ENCODE data around the gene BIRC2.
A peak's percentile ranks its signal among the peaks of the same experiment; 100 is the strongest.
"Not testable (repeated sequence)": the region's sequence is repeated elsewhere in the genome, so short reads cannot be mapped to it uniquely, and the experiment has no call there.

The BIRC2 gene

DNA sequence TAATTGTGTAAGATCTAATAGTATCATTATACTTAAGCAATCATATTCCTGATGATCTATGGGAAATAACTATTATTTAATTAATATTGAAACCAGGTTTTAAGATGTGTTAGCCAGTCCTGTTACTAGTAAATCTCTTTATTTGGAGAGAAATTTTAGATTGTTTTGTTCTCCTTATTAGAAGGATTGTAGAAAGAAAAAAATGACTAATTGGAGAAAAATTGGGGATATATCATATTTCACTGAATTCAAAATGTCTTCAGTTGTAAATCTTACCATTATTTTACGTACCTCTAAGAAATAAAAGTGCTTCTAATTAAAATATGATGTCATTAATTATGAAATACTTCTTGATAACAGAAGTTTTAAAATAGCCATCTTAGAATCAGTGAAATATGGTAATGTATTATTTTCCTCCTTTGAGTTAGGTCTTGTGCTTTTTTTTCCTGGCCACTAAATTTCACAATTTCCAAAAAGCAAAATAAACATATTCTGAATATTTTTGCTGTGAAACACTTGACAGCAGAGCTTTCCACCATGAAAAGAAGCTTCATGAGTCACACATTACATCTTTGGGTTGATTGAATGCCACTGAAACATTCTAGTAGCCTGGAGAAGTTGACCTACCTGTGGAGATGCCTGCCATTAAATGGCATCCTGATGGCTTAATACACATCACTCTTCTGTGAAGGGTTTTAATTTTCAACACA, 23.3 kb upstream of the BIRC2 start:
- no peak for DNase-seq

DNA sequence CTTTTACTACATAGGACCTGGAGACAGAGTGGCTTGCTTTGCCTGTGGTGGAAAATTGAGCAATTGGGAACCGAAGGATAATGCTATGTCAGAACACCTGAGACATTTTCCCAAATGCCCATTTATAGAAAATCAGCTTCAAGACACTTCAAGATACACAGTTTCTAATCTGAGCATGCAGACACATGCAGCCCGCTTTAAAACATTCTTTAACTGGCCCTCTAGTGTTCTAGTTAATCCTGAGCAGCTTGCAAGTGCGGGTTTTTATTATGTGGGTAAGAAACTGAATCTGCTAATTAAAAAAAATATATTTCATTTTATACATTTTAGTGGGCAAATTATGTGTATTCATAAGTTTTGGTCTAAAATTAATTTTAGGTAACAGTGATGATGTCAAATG, 21.9 kb upstream of the BIRC2 start:
- no peak for DNase-seq

DNA sequence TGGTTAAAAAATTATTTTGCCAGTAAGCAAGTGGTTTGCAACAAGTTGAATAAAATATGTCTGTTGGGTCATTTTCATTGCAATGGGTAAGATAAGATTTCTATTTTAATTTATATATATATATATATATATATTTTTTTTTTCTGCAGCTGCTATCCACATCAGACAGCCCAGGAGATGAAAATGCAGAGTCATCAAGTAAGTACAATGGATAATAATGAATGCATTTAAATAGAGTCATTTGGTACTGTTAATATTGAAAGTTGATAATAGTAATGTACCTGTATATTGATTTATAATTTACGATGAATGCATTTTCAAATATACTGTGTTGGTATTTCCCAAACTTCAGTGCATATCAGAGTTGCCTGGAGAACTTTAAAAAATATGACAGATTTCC, 18.3 kb upstream of the BIRC2 start:
- no peak for DNase-seq

DNA sequence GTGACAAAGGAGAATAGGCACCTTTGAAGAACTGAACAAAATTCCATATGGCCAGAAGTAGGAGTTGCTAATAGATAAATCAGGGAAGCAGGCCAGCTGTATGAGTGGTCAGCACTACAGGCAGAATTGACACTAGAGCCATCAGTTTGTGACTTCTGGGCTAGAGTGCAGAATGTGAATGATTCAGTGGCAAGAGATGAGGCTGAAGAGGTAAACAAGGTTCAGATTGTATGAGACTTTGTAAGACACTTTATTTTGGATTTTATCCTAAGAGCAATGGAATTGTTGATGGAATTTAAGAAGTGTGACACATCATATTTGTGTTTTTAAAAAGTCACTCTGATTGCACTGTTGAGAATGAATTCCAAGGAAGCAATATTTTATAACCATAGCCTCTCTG, 16.8 kb upstream of the BIRC2 start:
- DNase-seq, result no peak

- DNase-seq, result no peak
Observed at GRCh38 chr11:102331341-102331740, 15.7 kb upstream of the BIRC2 start.

DNA sequence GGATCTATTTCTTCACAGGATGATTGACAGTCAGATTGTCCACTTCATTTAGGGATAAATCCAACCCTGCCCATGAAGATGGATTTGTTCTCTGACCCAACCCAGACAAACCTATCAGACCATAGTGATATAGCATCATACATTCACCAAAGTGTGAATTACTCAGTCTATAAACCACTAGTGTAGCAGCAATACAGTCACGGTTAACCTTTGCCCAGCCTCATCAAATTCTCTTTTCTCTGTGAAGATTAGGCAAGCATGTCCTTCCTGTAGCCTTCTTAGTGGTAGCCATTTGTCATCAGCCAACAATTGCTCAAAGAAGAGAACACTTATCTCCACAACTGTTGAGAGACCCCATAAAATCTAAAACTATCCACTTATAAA, 14.4 kb upstream of the BIRC2 start:
- no peak for DNase-seq

DNA sequence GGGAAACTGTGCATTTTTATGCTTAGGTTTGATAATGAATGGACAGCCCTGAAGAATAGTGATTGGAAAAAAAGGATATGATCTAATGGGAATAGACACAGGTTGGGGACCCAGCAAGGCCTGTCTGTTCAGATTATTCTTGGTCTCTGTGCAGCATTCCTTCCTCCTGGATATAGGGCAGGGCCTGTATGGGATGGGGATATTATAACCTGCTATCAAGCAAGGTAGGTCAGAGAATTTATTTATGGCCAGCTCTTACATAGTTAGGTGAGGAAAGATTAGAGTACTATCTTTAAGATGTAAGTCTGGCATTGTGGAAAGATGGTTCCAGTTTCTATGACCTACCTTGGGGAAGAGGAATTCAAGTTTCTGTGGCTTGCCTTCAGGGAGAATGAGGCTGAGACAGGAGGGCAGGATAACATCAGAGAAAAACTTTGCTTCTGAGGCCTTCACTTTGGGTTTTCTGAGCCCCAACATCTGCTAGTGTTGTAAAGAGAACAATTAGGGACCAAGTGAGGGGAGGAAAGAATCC, 8.5 kb upstream of the BIRC2 start:
- no peak for DNase-seq

GRCh38 chr11:102341311-102341710, 5.7 kb upstream of the BIRC2 start:
- DNase-seq, result not testable (repeated sequence)

DNA sequence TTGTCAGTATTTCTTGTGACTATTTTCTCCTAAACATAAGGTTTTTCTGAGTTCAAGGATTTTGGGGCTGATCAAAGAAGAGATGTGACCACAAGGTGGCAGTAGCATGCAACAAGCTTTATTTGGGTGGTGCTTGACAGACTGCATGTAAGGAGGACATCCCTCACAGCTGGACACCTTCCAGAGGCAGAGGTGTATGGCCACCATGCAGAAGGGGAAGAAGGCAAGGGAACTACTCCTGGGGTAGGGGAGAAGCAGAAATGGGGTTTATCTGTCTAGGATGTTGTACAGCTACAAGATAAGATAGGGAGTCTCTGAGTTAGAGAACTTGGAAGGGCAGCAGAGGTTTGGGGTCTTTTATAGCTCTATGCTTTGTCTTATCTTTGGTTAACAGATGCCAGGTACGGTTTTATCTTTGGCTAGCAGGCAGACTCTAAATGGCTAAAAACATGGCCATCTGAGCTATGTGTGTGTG, 5.1 kb upstream of the BIRC2 start:
- DNase-seq, result peak; percentile 81

DNA sequence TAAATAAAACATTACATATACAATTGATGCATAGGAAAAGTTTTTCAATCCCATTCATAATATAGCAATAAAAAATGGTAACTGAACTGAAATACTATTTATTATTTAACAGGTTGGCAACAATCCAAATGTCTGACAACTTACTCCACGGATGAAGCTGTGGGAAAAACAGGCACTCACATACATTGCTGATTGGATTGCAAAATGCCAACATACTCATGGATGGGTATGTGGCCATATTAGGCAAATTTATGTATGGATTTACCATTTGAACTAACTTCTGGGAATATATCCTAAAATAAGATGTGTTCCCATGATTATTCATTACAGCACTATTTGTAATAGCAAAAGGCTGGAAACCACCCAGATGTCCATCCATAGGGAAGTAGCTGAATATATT, 3.2 kb upstream of the BIRC2 start:
- no peak for DNase-seq

DNA sequence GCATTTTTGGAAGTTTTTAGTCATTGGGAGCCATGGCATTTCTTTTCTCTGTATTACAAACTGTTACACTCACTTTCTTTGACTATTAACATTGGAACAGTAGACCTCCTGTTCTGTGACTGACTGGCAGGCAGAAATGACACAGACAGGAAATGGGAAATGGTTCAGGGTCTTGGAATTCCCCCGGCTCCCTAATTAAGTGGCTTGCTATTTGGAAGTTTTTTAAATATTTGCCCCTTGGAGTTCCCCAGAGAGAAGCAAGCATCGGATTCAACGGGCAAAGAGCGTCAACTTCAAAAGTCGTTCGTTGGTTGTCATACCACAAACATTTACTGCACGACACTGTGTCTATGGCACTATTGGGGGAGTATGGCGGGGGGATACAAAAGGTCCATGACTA, 1.1 kb upstream of the BIRC2 start:
- no peak for DNase-seq

GRCh38 chr11:102346456-102346747, 612 bp upstream of the BIRC2 start:
- no peak for DNase-seq

- no peak for DNase-seq
Observed at GRCh38 chr11:102347462-102348370, 702 bp downstream of the BIRC2 start.

- DNase-seq, result no peak
Observed at GRCh38 chr11:102357116-102357515, 10.1 kb downstream of the BIRC2 start.

DNA sequence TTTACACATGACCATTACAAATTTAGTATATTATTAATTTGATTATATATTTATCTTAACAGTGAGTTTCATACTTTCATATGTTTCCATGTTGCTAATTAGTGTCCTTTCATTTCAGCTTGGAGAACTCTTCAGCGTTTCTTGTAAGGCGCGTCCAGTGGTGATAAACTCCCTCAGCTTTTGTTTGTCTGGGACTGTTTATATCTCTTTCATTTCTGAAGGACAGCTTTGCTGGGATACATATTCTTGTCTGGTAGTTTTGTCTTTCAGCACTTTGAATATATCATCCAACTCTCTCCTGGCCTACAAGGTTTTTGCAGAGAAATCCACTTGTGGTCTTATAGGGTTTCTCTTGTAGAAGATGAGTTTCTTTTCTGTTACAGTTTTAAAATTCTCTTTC, 12.4 kb downstream of the BIRC2 start:
- DNase-seq, result no peak

DNA sequence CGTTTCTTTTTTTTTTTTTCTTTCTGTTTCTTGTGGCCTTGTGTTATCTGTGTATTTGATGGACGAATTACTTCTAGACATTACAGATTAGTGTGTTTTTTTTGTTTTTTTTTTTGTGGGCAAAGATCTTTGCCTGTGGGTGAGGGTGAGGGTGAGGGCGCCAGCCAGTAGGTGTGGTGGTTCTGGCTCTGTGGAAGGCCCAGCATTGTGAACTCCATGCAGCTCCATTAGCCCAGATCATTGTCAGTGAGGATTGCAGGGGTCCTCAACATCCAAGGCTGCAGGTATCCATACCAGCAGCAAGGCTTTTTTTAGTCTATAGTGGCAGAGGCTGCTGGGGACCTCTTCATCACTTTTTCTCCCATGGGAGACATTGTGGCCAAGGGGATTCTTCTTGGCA, 13.7 kb downstream of the BIRC2 start:
- DNase-seq, result no peak

DNA sequence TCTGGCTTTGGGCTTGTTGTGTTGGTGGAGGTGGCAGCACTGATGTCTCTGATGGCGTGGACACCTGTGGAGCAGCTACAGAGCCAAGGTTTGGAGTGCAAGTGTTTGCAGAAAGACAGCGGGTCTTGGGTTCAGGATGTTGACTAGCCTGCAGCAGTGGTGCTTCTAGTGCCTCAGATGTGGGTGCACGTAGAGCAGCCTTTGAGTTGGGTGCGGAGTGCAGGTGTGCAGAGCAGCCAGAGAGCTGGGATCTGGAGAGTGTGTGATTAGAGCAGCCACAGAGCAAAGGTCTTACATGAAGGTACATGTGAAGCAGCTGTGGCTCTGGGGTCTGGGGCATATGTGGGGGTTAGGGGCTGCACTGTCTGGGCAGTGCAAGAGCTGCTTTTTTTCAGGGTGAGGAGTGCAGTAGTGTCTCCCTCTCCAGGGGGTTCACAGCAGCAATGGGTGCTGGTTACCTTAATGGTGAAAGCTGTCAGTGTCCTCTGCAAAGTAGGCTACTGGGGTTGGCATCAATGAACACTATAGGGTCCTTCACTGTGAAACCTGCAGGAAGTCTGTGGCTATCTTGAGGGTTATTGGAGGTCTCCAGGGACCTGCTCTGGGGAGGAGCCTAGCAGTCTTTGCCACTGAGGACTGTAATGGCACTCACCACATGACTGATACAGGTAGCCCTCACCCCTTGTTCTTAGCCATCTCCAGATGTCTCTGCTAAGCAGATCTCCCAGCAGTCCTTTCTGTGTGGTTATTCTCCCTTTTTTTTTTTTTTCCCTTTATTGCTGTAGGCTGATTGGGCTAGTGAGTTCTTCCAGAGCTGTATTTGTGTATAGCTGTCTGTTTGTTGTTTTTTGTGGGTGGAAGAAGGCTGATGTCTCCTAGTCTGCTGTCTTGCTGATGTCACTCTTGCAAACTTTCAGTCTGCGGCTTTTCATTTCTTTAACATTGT, 14.3 kb downstream of the BIRC2 start:
- no peak for DNase-seq

DNA sequence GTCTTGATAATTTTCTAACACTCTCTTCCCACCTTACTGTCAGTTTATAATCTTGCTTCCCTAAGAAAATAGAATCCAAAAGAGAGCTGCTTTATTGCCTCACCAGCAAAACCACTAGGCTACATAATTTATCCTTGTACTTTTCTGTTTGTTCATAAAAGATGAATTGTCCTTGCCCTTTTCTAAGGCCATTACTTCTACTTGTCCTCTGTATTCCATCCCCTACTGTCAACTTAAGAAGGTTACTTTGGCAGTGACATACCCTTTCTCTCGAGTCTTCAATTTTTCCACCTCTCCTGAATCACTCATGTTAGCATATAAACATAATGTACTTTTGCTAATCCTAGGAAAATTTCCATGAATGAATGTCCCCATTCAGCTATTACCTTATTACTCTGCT, 18.0 kb downstream of the BIRC2 start:
- DNase-seq, result no peak

- no peak for DNase-seq
Observed at GRCh38 chr11:102367364-102367763, 20.4 kb downstream of the BIRC2 start.

GRCh38 chr11:102368472-102368871, 21.5 kb downstream of the BIRC2 start:
- no peak for DNase-seq

DNA sequence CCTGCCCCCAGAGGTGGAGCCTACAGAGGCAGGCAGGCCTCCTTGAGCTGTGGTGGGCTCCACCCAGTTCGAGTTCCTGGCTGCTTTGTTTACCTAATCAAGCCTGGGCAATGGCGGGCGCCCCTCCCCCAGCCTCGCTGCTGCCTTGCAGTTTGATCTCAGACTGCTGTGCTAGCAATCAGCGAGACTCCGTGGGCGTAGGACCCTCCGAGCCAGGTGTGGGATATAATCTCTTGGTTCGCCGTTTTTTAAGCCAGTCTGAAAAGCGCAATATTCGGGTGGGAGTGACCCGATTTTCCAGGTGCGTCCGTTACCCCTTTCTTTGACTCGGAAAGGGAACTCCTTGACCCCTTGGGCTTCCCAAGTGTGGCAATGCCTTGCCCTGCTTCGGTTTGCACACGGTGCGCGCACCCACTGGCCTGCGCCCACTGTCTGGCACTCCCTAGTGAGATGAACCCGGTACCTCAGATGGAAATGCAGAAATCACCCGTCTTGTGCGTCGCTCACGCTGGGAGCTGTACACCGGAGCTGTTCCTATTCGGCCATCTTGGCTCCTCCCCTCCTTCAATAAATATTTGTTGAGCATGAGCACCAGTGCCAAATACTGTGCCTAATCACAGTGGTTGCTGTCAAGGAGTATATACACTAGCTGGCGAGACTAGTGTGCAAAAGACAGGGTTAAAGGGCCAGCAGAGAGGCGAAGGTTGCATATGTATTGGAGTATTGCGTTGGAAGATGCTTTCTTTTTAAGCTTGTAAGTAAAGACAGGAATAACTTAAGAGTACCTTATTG, 27.8 kb downstream of the BIRC2 start:
- DNase-seq, result not testable (repeated sequence)

DNA sequence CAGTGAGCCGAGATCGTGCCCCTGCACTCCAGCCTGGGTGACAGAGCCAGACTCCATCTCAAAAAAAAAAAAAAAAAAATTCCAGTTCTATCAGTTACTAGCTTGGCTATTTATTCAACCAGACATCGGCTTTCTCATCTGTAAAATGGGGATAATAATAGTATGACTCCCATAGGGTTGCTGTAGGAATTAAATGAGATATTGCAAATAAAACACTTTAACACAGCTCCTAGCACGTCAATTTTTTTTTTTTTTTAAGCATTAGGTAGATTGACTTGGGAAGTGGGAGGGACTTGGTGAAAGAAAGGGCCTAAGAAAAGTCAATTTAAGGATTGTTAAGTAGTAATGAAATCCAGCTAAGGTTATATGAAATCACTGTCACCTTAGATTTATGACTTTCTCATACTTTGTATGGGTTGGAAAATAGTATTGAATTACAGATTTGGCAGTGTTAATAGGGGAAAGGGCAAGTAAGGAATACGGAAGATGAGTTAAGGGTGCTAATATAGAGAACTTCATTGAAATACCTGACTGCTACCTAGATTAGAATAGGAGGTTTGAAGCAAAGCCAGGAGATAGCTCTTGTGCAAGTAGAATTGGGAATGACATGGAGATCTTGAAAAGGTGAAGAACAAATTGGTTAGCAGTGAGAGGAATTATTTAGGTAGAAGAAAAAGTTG, 28.8 kb downstream of the BIRC2 start:
- DNase-seq, result no peak

Data from stimulated activated CD8-positive, alpha-beta memory T cell treated with anti-CD3 and anti-CD28 coated beads, Interleukin-4, amount 100 ng/mL, for 48 hours (primary cell).